Renal cortex interstitium (tissue), 11 donors: ENCODE data around the gene SP140L. TPM values are rescaled to one million over a fixed set of nuclear protein-coding genes. Genes with fewer than 3 reads are reported as not detected.

Experiments used
- DNase-seq, 11 donors: peaks; one replicate each; pipeline ENCODE4 v3.0.0-alpha.2; 2013; ENCODE audit warnings: low read depth in 9 of 11, low spot score in 4 of 11; ENCODE audit errors: extremely low read depth in 1 of 11
- polyA plus RNA-seq, 3 donors: library from polyadenylated mRNA; unstranded; fragments of 120-200 nt; gene quantifications; one replicate each; pipeline ENCODE4 v1.2.1, GENCODE V29; 2013; ENCODE audit not compliant: insufficient read length in 3 of 3

The SP140L gene
- polyA plus RNA-seq, 3 donors, result 7.6 to 12.5 (median 10.1) TPM

DNA sequence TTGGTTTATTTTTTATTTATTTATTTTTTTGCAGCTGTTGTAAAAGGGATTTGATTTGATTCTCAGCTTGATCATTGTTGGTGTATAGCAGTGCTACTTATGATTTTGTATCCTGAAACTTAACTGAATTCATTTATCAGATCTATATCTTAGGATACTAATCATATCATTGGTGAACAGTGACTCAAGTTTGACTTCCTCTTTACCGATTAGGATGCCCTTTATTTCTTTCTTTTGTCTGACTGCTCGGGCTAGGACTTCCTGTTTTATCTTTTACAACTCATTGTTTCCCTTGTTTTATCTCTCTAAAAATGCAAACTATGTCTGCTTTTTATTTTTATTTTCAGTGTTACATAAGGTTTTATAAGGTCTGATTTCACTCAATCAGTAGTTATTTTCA is 112.6 kb downstream of the SP140L start:
- DNase-seq, result no peak

DNA sequence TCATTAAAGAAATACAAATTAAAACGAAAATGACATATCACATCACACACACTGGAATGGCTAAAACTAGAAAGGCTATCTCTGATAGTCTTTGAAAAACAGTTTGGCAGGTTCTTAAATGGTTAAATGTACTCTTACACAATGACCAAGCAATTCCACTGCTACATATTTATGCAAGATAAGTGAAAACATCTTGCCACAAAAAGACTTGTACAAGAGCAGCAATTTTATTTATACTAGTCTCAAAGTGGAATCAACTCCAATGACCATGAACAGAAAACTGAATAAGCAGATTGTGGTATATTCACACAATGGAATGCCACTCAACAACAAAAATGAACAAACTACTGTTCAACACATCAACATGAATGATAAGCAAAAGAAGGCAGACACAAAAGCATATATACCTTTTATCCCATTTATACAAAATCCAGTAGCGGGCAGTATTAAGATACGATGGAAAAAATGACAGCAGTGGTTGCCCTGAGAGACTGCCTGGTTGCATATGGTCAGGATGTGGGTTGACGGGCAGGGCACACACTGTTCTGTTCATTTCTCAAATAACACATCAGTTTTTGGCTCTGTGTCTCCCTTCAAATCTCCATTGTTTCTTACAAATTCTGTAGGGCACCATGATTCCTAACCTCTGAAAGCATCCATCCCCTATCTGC is 114.4 kb downstream of the SP140L start:
- DNase-seq, result no peak

DNA sequence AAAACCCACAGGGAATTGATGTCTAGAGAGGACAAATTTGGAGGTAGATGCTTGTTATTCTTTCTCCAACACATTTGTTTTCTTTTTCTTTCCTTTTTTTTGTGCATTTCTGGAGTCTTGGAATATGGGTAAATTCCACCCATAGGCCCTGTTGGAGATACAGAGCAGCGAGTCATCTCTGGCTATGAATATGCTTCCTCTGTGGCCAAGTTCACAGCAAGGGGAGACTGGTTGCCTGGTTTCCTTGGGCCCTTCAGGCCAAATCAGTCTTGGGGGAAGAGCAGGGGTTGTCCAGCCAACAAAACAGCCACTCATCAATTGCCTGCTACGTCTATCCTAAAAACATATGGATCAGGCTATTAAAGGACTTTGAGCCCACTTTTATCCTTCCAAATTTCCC is 116.5 kb downstream of the SP140L start:
- no peak for DNase-seq

DNA sequence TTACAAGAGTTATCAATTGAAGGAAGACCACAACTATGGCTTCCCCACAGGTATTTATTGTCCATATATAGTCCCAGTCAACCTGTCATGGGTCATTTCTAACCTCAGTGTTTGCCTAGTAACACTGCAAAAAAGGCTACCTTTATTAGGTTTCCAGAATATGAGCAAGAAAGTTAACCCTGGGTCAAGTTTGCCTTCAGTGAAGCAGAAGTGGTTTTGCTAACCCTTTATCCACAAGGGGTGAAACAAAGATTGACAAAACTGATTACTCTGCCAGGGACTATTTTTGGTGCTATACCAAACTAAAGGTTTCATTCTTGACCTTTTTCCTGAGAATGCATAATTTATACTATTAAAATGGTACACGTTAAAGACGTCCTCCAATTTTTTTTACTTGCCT is 117.8 kb downstream of the SP140L start:
- no peak for DNase-seq

DNA sequence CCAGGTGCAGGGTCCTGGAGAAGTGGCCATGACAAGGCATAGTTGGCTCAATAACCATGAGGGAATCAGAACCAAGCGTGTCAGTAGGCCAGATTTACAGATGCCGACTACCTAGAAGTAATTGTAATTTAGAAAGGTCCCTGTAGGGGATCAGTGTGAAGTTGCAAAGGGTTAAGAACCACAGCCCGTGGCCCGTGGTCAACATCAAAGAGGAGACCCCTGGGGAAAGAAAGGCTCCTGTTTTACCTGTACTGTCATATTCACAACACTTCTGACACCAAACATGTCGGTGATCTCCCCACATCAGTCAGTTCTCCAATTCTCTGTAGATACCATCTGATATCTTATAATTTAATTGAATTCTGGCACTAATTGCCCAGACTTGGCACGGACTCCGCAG is 120.0 kb downstream of the SP140L start:
- DNase-seq, result no peak

DNA sequence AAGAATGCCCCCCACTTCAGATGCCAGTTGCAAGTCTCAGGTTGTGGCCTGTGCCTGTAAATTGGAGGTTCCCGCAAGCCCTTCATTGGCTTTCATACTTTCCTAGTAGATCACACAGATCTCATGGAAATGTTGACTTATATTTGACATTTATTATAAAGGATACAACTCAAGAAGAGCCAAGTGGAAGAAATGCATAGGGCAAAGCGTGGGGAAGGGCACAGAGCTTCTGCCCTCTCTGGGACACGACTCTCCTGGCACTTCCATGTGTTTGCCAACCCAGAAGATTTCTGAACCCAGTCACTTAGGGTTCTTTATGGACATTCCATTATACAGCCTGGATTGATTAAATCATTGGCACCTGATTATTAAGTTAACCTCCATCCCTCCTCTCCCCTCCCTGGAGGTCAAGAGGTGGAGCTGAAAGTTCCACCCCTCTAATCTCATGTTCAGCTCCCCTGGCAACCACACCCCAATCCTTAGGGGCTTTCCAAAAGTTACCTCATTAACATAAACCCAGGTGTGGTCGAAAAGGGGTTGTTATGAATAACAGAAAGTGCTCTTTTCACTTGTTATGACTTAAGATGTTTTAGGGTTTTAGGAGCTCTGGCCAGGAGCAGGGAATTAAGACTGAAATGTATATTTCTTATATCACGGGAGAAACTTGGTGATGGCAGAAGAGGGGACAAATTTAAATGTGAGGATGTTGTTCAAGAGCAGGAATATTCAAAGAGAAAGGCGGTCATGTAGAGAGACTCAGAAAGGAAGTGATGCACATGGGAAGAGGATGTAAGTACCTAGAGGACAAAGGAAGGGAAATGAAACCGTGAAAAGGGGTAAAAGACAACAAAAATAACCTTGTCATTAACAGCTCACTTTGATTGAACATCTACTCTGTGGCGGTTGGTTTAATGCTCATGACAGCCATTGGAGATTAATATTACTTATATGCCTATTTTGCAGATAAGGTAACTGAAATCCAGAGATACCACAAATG is 120.8 kb downstream of the SP140L start:
- DNase-seq, result no peak

DNA sequence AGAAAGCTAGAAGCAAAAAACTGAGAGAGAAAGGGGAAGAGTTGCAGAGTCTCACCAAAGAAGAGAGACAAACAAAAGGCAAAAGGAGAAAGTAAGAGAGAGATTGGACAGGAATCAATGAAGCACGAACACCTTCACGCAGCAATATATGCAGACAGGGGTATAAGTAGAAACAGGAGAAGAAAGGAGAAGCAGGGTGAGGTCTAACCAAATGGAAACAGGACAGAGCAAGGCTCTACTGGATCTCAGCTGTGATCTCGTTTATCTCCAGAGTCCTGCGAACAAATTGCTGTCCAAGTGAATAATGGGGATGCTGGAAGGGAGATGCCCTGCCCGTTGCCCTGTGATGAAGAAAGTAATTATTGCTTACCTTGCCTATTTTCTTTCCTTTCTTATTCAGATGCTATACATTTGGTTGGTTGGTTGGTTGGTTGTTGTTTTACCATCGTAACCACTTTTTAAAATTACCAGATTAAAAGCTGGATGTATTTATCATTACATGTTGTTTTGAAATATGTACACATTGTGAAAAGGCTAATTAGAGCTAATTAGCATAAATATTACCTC is 123.0 kb downstream of the SP140L start:
- DNase-seq, result no peak

DNA sequence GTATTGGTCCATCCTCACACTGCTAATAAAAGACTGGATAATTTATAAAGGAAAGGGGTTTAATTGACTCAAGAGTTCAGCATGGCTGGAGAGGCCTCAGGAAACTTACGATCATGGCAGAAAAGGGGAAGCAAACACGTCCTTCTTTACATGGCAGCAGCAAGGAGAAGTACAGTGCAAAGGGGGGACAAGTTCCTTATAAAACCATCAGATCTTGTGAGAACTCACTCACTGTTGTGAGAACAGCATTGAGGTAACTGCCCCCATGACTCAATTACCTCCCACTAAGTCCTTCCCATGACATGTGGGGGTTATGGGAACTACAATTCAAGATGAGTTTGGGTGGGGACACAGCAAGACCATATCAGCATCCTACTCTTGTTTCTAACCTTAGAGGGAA is 126.0 kb downstream of the SP140L start:
- no peak for DNase-seq

Other genes with a start within 250 kb of the SP140L start
- 10 to 100 TPM; 17.0 to 25.4 (median 20.0) TPM for gene SP110, start 107.2 kb upstream of the SP140L start, polyA plus RNA-seq
- 1 to 10 TPM in 2 of 3 donors, under 1 TPM in 1; 0.49 to 1.8 (median 1.6) TPM for gene SP140, start 101.5 kb upstream of the SP140L start, polyA plus RNA-seq
- 10 to 100 TPM; 19.1 to 34.9 (median 22.3) TPM for gene SP100, start 89.0 kb downstream of the SP140L start, polyA plus RNA-seq